Fibroblast of mammary gland (primary cell): ENCODE data around the gene EML5.

Experiments
- DNase-seq: peaks from one replicate; pipeline ENCODE4 v3.0.0-alpha.2; 2010; ENCODE audit warnings: low read depth
- H3K4me3 ChIP-seq: 2 replicates; pipeline ENCODE4 v1.5.1; 2011; ENCODE audit warnings: low read depth, mild to moderate bottlenecking, low read length, moderate library complexity; ENCODE audit not compliant: control insufficient read depth
- TF ChIP-seq, protein P1 (sequence below): conservative IDR thresholded peaks from 2 replicates; pipeline ENCODE4 v1.5.1; 2011; ENCODE audit warnings: low read depth, low read length, inconsistent platforms; ENCODE audit not compliant: control insufficient read depth, insufficient read depth

Gene EML5

DNA sequence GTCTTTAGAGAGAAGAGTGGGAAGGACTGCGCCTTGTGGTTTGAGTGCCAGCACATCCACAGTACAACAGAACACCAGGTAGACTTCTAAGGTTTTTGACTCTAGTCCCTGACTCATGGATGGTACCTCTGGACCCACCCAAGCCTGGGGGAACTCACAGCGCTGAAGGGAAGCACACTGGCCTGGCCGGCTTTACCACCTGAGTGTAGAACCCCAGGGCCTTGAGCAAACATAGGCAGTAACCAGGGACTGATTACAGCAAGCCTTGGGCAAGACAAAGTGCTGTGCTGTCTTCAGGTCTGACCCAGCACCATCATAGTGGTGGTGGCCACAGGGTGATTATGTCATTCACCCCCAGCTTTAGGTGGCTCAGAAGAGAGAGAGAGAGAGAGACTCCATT is 17.2 kb downstream of the EML5 start:
- H3K4me3 ChIP-seq: no peak overlapping the region
- DNase-seq: no peak
- TF ChIP-seq, protein P1, sequence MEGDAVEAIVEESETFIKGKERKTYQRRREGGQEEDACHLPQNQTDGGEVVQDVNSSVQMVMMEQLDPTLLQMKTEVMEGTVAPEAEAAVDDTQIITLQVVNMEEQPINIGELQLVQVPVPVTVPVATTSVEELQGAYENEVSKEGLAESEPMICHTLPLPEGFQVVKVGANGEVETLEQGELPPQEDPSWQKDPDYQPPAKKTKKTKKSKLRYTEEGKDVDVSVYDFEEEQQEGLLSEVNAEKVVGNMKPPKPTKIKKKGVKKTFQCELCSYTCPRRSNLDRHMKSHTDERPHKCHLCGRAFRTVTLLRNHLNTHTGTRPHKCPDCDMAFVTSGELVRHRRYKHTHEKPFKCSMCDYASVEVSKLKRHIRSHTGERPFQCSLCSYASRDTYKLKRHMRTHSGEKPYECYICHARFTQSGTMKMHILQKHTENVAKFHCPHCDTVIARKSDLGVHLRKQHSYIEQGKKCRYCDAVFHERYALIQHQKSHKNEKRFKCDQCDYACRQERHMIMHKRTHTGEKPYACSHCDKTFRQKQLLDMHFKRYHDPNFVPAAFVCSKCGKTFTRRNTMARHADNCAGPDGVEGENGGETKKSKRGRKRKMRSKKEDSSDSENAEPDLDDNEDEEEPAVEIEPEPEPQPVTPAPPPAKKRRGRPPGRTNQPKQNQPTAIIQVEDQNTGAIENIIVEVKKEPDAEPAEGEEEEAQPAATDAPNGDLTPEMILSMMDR: no peak

DNA sequence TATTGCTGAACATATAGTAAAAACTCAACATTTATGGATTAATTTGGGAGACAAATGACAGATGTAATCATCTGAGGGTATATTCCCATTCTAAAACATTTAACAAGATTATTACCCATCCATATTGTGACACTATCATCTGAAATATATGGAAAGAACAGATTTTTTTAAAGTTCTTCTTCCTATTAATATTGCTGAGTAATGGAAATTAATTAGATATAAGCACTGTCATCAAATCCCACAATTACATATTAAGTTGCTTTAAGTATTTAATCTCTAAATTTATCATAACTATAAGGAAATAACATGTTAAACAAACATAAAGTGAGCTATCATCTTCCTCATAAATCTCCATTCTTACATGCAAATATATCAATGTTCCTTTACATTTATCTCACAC is 22.0 kb downstream of the EML5 start:
- no peak overlapping the region for H3K4me3 ChIP-seq
- DNase-seq: no peak
- TF ChIP-seq, protein P1: no peak

DNA sequence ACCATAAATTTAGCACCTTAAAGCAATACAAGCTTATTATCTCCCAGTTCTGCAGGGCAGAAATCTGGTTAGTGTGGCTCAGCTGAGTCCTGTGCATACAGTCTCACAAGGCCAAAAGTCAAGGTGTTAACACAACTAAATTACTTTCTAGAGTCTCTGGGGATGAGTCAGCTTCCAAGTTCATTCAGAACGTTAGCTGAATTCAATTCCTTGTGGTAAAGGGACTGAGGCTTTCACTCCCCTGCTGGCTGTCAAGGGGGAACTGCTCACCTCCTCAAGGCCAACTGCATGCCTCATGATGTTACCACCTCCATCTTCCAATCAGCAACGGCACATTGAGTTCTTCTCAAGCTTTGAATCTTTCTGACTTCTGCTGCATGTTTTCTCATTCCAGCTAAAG is 27.6 kb downstream of the EML5 start:
- peak; percentile 25 for DNase-seq
- no peak overlapping the region for H3K4me3 ChIP-seq
- TF ChIP-seq, protein P1: no peak

DNA sequence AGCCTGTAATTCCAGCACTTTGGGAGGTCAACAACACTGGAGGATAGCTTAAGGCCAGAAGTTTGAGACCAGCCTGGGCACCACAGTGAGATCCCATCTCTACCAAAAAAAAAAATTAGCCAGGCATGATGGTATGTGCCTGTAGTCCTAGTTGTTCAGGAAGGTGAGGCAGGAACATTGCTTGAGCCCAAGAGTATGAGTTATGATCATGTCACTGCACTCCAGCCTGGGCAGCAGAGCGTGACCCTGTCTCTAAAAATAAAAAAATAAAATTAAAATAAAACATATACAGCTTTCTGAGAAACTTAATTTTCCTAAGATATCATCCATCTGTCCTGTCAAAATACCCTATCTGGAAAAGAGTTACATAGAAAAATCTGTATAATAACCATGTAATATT is 38.9 kb downstream of the EML5 start:
- H3K4me3 ChIP-seq: no peak overlapping the region
- no peak for DNase-seq
- TF ChIP-seq, protein P1: no peak

DNA sequence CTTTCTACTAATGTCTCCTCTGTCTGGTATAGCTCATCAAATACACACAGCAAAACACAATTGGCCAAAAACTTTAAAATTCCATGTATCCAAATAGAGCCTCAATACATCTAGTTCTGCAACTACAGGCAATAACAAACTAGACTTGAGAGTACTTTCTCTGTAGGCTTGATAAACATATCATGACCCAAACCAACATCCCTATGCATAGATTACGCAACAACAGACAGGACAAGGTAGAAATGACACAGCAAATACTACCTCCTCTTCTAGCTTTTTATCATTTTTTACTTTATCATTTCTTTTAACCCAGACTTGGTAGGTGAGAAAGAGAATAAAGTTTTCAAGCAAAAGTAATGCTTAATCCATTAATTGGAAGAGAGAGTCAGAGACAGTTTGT is 41.8 kb downstream of the EML5 start:
- no peak for DNase-seq
- no peak overlapping the region for H3K4me3 ChIP-seq
- TF ChIP-seq, protein P1: no peak

DNA sequence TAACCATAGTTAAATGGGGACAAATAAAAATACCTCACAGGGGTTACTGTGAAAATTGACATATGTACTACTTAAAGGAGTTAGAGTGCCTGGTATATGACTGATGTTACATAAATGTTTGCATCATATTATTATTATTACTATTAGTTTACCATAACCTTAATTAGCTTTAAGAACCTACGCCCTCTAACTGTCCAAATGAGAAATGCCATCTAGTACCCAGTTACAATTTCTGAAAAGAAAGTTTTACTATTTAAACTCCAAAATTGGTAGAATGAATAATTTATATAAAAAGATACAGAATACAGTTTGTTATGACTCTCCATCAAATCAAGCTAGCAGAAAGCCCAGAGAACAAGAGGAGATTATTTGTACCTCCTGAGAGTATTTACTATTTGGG is 42.3 kb downstream of the EML5 start:
- TF ChIP-seq, protein P1: no peak
- DNase-seq: no peak

DNA sequence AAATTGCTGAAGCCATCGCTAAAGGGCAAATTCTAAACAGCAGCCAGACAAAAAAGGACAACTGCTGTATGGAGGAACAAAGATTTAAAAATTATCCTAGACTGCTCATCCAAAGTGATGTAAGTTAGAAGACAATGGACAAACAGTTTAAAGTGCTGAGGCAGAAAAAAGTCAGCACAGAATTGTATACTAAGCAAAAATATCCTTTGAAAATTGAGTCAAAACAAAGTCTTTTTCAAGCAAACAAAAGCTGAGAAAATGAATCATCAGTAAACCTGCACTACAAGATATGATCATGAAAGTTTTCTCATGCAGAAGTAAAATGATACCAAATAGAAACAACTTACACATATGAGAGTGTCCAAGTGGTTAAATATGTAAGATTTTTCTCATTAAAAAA is 43.6 kb downstream of the EML5 start:
- DNase-seq: no peak
- H3K4me3 ChIP-seq: no peak overlapping the region
- TF ChIP-seq, protein P1: no peak

More for the DNA sequence above, 42.3 kb downstream of the EML5 start:
- no peak overlapping the region for H3K4me3 ChIP-seq
